ENCODE measurements around the gene GNAS. TPM values are rescaled to one million over a fixed set of nuclear protein-coding genes. Genes with fewer than 3 reads are reported as not detected.

Gene GNAS
- total RNA-seq, 1 donor from 2014 or later: 784 TPM

DNA sequence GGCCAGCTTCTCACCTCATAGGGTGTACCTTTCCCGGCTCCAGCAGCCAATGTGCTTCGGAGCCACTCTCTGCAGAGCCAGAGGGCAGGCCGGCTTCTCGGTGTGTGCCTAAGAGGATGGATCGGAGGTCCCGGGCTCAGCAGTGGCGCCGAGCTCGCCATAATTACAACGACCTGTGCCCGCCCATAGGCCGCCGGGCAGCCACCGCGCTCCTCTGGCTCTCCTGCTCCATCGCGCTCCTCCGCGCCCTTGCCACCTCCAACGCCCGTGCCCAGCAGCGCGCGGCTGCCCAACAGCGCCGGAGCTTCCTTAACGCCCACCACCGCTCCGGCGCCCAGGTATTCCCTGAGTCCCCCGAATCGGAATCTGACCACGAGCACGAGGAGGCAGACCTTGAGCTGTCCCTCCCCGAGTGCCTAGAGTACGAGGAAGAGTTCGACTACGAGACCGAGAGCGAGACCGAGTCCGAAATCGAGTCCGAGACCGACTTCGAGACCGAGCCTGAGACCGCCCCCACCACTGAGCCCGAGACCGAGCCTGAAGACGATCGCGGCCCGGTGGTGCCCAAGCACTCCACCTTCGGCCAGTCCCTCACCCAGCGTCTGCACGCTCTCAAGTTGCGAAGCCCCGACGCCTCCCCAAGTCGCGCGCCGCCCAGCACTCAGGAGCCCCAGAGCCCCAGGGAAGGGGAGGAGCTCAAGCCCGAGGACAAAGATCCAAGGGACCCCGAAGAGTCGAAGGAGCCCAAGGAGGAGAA lies 12.3 kb upstream of the GNAS start:
- CTCF ChIA-PET: interaction anchor here (0.6 kb wide), 1 partner anchor 604 kb away, joined by 4 read pairs; no protein-coding TSS in a partner anchor
- Mint-ChIP-seq H3K9me3 (no peaks in the 10 kb centered on the region), H3K27me3 (peaks cover 28% of the 10 kb centered on the region), H3K4me3 (peak overlapping the region; percentile 12), H3K27ac (no peak overlapping the region), H3K4me1 (peaks cover 5% of the 10 kb centered on the region), H3K36me3 (ENCODE audit: low read depth) (peaks cover 4% of the 10 kb centered on the region)
- ATAC-seq (ENCODE audit: low read depth) (no peak), DNase-seq (no peak)
- POLR2A ChIA-PET: no interaction called here
- no peak for TF ChIP-seq CTCF (IDR thresholded peaks at IDR 0.05)
- intact Hi-C loops (cut with micrococcal nuclease): loop anchor here (2.0 kb wide), 1 partner anchor 603 kb away; no protein-coding TSS in a partner anchor

- intact Hi-C loops (cut with micrococcal nuclease): no loop called here
- Mint-ChIP-seq H3K27ac (no peak overlapping the region), H3K4me3 (no peak overlapping the region), H3K9me3 (no peaks in the 10 kb centered on the region), H3K4me1 (peaks cover 5% of the 10 kb centered on the region), H3K27me3 (peaks cover 30% of the 10 kb centered on the region), H3K36me3 (ENCODE audit: low read depth) (peaks cover 4% of the 10 kb centered on the region)
- no peak for ATAC-seq (ENCODE audit: low read depth)
- POLR2A ChIA-PET: no interaction called here
- CTCF ChIA-PET: interaction anchor here (1.2 kb wide), 1 partner anchor 19 kb away, joined by 3 read pairs; no protein-coding TSS in a partner anchor
- no peak for TF ChIP-seq CTCF (IDR thresholded peaks at IDR 0.05)
- no peak for DNase-seq
These were observed 11.5 kb upstream of the GNAS start for GRCh38 chr20:58840816-58841538.

GRCh38 chr20:58841539-58842264 lies 10.8 kb upstream of the GNAS start:
- ATAC-seq (ENCODE audit: low read depth) (no peak), DNase-seq (no peak)
- Mint-ChIP-seq H3K9me3 (no peaks in the 10 kb centered on the region), H3K27ac (no peak overlapping the region), H3K27me3 (peaks cover 27% of the 10 kb centered on the region), H3K4me3 (no peak overlapping the region), H3K4me1 (peaks cover 5% of the 10 kb centered on the region), H3K36me3 (ENCODE audit: low read depth) (peaks cover 4% of the 10 kb centered on the region)
- ChIA-PET POLR2A (no interaction called here), CTCF (interaction anchor here (1.2 kb wide), 1 partner anchor 18 kb away, joined by 3 read pairs; no protein-coding TSS in a partner anchor)
- intact Hi-C loops (cut with micrococcal nuclease): no loop called here
- no peak for TF ChIP-seq CTCF (IDR thresholded peaks at IDR 0.05)

DNA sequence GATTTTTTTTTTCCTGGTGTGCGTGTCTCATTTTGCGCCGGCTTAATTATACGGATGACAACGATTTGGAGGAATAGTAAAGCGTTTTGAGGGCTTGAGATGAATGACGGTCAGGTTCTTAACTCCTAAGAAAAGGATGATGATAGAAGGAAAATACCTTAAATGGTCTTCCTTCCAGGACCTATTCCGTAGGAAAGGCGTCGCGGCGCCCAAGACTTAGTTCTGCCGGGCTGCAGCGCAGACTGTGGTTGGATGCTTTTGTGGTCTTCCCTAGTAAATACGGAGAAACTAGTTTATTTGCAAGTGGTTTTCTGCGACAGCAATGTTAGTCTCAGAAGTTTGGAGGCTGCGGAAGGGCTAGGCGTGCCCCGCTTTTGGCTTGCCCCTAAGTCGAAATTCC lies 10.2 kb upstream of the GNAS start:
- ATAC-seq (ENCODE audit: low read depth) (no peak), DNase-seq (no peak)
- ChIA-PET POLR2A (no interaction called here), CTCF (no interaction called here)
- peaks cover 24% of the 10 kb centered on the region for H3K27me3 Mint-ChIP-seq
- no peak overlapping the region for H3K27ac Mint-ChIP-seq
- H3K4me3 Mint-ChIP-seq: no peak overlapping the region
- peaks cover 5% of the 10 kb centered on the region for H3K4me1 Mint-ChIP-seq
- no peak for TF ChIP-seq CTCF (IDR thresholded peaks at IDR 0.05)
- H3K36me3 Mint-ChIP-seq (ENCODE audit: low read depth): peaks cover 4% of the 10 kb centered on the region
- intact Hi-C loops (cut with micrococcal nuclease): no loop called here
- no peaks in the 10 kb centered on the region for H3K9me3 Mint-ChIP-seq

DNA sequence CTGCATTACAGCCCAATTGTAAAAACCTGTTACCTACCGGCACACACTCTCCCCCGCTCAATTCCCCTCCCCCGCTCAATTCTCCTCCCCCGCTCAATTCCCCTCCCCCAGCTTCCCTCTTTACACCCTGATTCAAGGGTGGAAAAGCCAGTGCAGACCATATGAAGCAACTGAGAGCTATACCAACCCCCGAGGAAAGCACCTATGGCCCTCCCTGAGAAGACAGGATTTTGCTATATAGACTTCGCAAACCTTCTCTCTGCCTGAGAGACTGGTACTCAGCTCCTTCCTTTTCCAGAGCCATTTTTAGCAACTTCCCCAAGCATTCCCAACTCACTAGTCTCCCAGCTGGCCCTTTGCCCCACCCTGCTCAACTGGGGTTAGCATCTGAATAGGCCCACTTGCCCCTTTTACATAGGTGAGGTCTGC lies 9.4 kb upstream of the GNAS start:
- Mint-ChIP-seq H3K4me3 (no peak overlapping the region), H3K27me3 (peaks cover 18% of the 10 kb centered on the region), H3K27ac (no peak overlapping the region), H3K36me3 (ENCODE audit: low read depth) (peaks cover 4% of the 10 kb centered on the region), H3K9me3 (no peaks in the 10 kb centered on the region), H3K4me1 (peaks cover 9% of the 10 kb centered on the region)
- no peak for TF ChIP-seq CTCF (IDR thresholded peaks at IDR 0.05)
- intact Hi-C loops (cut with micrococcal nuclease): no loop called here
- ATAC-seq (ENCODE audit: low read depth) (no peak), DNase-seq (no peak)
- POLR2A ChIA-PET: no interaction called here
- CTCF ChIA-PET: no interaction called here

All from activated B cell treated with CpG ODN at 0.5 μM for 24 hours (primary cell).